HFFc6 (cell line): ENCODE results near the gene FAM240A. TPM values are rescaled to one million over a fixed set of nuclear protein-coding genes. Genes with fewer than 3 reads are reported as not detected.

Source experiments
- DNase-seq: peaks from one replicate; pipeline ENCODE4 v3.0.0-alpha.2; 2018
- H3K27ac Mint-ChIP-seq: 2 replicates; pipeline ENCODE4 v1.8.0; 2020; ENCODE audit warnings: mild to moderate bottlenecking, mixed read lengths
- H3K27me3 Mint-ChIP-seq: 2 replicates; pipeline ENCODE4 v1.8.0; 2021; ENCODE audit warnings: mild to moderate bottlenecking, moderate library complexity, mixed read lengths; ENCODE audit not compliant: insufficient read depth
- H3K36me3 Mint-ChIP-seq: 2 replicates; pipeline ENCODE4 v1.8.0; 2021; ENCODE audit warnings: low read depth, mixed read lengths
- H3K4me1 Mint-ChIP-seq: 2 replicates; pipeline ENCODE4 v1.8.0; 2020; ENCODE audit warnings: low read depth, mixed read lengths
- H3K4me3 Mint-ChIP-seq: 2 replicates; pipeline ENCODE4 v1.8.0; 2020; ENCODE audit warnings: mild to moderate bottlenecking, moderate library complexity, mixed read lengths
- H3K9me3 Mint-ChIP-seq: 2 replicates; pipeline ENCODE4 v1.8.0; 2020; ENCODE audit warnings: mild to moderate bottlenecking, mixed read lengths
- CTCF ChIP-seq: fragments of 200-600 bp; sonication (generic); IDR thresholded peaks from 2 replicates; pipeline ENCODE4 v1.5.0; 2021; ENCODE audit warnings: antibody characterized with exemption, mild to moderate bottlenecking
- total RNA-seq, 6 experiments: library from RNA; stranded (reverse); fragmentation: NEBNext Ultra II Directional; extraction: Animal tissue kit (Norgen Biotek cat#: 25700); gene quantifications; 2 replicates in 1 of 6; 3 replicates in 5 of 6; pipeline ENCODE4 v1.2.3, GENCODE V29; 2021

Gene FAM240A
- total RNA-seq, 6 experiments from 2014 or later = not detected

- DNase-seq = no peak
- peaks cover 11% of the 10 kb centered on the region for H3K9me3 Mint-ChIP-seq
- peaks cover 25% of the 10 kb centered on the region for H3K27me3 Mint-ChIP-seq
- no peak overlapping the region for H3K27ac Mint-ChIP-seq
- H3K4me1 Mint-ChIP-seq = peaks cover 21% of the 10 kb centered on the region
- H3K36me3 Mint-ChIP-seq = peaks cover 10% of the 10 kb centered on the region; the same call in 1 of the 2 replicates
- TF ChIP-seq CTCF = no peak
- no peak overlapping the region for H3K4me3 Mint-ChIP-seq
Measured at GRCh38 chr3:46655271-46655670, 42.9 kb downstream of the FAM240A start.

DNA sequence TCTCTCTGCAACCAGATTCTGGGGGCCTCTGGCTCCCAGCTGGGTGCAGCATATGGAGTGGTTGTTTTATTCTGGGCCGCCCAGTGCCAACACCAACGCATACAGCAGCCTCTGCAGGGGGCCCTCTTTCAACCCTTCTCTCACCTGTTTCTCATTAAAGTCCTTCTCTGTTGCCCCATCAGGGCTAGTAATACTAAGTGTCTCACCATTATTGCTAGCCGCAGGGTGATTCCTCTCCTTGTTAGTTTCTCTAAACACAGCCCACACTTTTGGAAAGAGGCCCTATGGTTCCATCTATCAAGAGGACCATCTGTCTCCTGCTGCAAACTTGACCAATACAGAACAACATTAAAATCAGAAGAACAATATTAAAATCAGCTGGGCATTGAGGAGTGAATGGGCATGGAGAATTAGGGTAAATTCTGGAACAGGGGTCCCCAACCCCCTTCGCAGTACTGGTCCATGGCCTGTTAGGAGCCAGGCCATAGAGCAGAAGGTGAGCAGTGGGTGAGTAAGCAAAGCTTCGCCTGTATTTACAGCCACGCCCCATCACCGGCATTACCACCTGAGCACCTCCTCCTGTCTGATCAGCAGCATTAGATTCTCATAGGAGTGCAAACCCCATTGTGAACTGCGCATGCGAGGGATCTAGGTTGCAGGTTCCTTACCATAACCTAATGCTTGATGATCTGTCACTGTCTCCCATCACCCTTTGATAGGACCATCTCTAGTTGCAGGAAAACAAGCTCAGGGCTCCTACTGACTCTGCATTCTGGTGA lies 44.6 kb downstream of the FAM240A start:
- Mint-ChIP-seq H3K27me3 (peaks cover 36% of the 10 kb centered on the region), H3K4me3 (no peak overlapping the region), H3K27ac (no peak overlapping the region), H3K36me3 (peaks cover 6% of the 10 kb centered on the region; the same call in 1 of the 2 replicates), H3K9me3 (peaks cover 7% of the 10 kb centered on the region), H3K4me1 (peaks cover 32% of the 10 kb centered on the region)
- no peak for TF ChIP-seq CTCF
- DNase-seq = no peak

- H3K36me3 Mint-ChIP-seq = no peaks in the 10 kb centered on the region
- no peak overlapping the region for H3K27ac Mint-ChIP-seq
- no peak overlapping the region for H3K4me3 Mint-ChIP-seq
- H3K27me3 Mint-ChIP-seq = peaks cover 48% of the 10 kb centered on the region
- no peaks in the 10 kb centered on the region for H3K9me3 Mint-ChIP-seq
- peaks cover 50% of the 10 kb centered on the region for H3K4me1 Mint-ChIP-seq
- no peak for DNase-seq
- no peak for TF ChIP-seq CTCF
Measured at GRCh38 chr3:46659285-46659684, 47.0 kb downstream of the FAM240A start.

GRCh38 chr3:46660003-46660402 lies 47.7 kb downstream of the FAM240A start:
- Mint-ChIP-seq H3K4me3 (no peak overlapping the region), H3K4me1 (peaks cover 50% of the 10 kb centered on the region), H3K27me3 (peaks cover 48% of the 10 kb centered on the region), H3K36me3 (no peaks in the 10 kb centered on the region), H3K27ac (no peak overlapping the region), H3K9me3 (no peaks in the 10 kb centered on the region)
- DNase-seq = no peak
- no peak; the same call in 1 of the 2 replicates for TF ChIP-seq CTCF

DNA sequence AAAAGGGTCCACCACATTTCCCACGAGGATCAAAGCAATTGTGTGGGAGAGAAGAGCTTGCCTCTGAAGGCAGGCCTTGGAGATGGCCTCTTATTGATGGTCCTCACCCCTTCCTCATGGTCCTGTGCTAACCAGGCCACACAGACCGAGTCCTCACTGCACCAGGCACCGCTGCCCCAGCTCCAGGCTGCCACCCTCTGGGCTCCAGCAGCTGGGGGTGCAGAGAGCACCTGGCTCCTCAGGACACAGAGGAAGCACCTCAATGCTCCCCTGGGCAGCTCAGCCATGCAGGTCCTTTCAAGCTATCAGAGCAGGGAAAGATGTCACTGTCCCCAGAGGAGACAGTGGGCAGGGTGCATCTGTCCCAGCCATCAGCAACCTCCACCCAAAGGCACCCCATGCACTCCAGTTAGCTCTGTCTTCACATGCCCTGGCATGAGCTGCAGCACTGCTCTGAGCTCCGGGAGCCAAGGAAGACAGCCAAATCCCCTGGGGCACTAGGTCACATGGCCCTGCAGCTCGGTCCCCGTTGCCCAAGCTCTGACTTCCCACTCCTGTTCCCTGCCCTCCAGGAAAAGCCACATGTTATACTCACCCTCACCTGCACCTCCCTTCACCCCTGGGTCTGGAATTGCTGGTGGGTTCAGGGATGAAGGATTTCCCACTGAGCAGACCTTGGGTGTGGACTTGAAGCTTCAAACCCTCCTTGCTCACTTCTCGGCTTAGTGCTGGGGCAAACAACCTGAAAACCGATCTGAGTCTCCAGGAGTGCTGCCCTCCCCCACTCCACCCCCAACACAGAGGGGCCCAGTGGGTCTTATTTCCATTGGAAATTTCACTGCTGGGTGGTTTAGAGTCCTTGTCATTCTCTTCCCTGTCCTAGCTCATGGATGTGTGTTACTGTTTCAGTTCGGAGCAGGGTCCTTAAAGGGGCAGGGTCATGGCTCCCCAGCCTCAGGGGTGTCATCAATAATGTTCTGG lies 48.5 kb downstream of the FAM240A start:
- TF ChIP-seq CTCF = no peak
- Mint-ChIP-seq H3K36me3 (no peaks in the 10 kb centered on the region), H3K27me3 (peaks cover 50% of the 10 kb centered on the region), H3K4me3 (no peak overlapping the region), H3K9me3 (no peaks in the 10 kb centered on the region), H3K4me1 (peaks cover 50% of the 10 kb centered on the region), H3K27ac (no peak overlapping the region)
- peak; percentile 10 for DNase-seq
